HepG2 (cell line): ENCODE data around the gene ZC3H8. TPM values are rescaled to one million over a fixed set of nuclear protein-coding genes. Genes with fewer than 3 reads are reported as not detected.
A peak's percentile ranks its signal among the peaks of the same experiment; 100 is the strongest.

ENCODE experiments used
- ATAC-seq: fragments of 200-7000 bp; cut with Tn5 transposase; 3 replicates; pipeline ENCODE4 v1.9.1; 2020; ENCODE audit warnings: mild to moderate bottlenecking, moderate library complexity
- BruUV-seq: library from RNA; stranded (reverse); fragments of 400-500 nt; replicated peaks from 2 replicates; lab custom pipeline; 2021; lab: Mats Ljungman, UMichigan
- CTCF ChIA-PET: fragments of 300-600 bp; formaldehyde crosslinking; extraction: SDS; loops from one replicate; lab custom pipeline; 2021; ENCODE audit warnings: low total read pairs, inconsistent platforms, low intra/inter-chr PET ratio; lab: Yijun Ruan, JAX
- POLR2A ChIA-PET: fragments of 350-600 bp; sonication (Branson Sonifier 250); formaldehyde crosslinking; loops from one replicate; lab custom pipeline; 2020; ENCODE audit warnings: antibody characterized with exemption, inconsistent platforms; lab: Yijun Ruan, JAX
- DNase-seq: peaks from one replicate; pipeline ENCODE4 v3.0.0-alpha.2; 2015; ENCODE audit warnings: low spot score
- FAIRE-seq: peaks from 3 replicates; lab custom pipeline; 2011; peaks lifted over from hg19 to GRCh38; lab: Jason Lieb, UNC
- H2AFZ ChIP-seq: one replicate; pipeline ENCODE4 v1.6.1; 2011; ENCODE audit warnings: low read length, inconsistent platforms
- H3K27ac ChIP-seq: fragments of 300-600 bp; 3 replicates; pipeline ENCODE4 v1.8.0; 2011; ENCODE audit warnings: mixed run types, mild to moderate bottlenecking, mixed read lengths, low read length, inconsistent platforms; ENCODE audit not compliant: insufficient read depth; ENCODE audit errors: extremely low read length
- H3K27me3 ChIP-seq, 2 experiments: fragments of 200-600 bp in 1 of 2; 2 replicates in 1 of 2; 3 replicates in 1 of 2; pipeline versions ENCODE4 v1.6.0 to v1.8.0; 2011; ENCODE audit warnings: low read length in 2 of 2, mild to moderate bottlenecking in 2 of 2, moderate library complexity in 2 of 2, inconsistent platforms in 1 of 2; ENCODE audit not compliant: insufficient read depth in 2 of 2, control insufficient read depth in 1 of 2
- H3K36me3 ChIP-seq, 2 experiments: fragments of 200-600 bp in 1 of 2; replicated peaks in 1 of 2; 2 replicates in 1 of 2; 3 replicates in 1 of 2; pipeline versions ENCODE4 v1.5.1 to v1.8.0; 2011; ENCODE audit warnings: low read length in 2 of 2, inconsistent platforms in 1 of 2; ENCODE audit not compliant: insufficient read depth in 2 of 2, control insufficient read depth in 1 of 2
- H3K4me1 ChIP-seq: 2 replicates; pipeline ENCODE4 v1.5.1; 2012; ENCODE audit warnings: low read length, inconsistent platforms; ENCODE audit not compliant: insufficient read depth
- H3K4me2 ChIP-seq: 2 replicates; pipeline ENCODE4 v1.6.0; 2011; ENCODE audit warnings: low read depth, low read length, inconsistent platforms
- H3K4me3 ChIP-seq, 3 experiments: fragments of 200-600 bp in 1 of 3; sonication (generic), shearing (Covaris generic) in 1 of 3; replicated peaks in 1 of 3; 2 replicates each; pipeline ENCODE4 v1.5.1; 2011 to 2016; ENCODE audit warnings: low read length in 3 of 3, inconsistent platforms in 2 of 3, low read depth in 2 of 3, mild to moderate bottlenecking in 2 of 3, control low read depth in 1 of 3, mixed read lengths in 1 of 3; ENCODE audit not compliant: insufficient read depth in 1 of 3
- H3K79me2 ChIP-seq: one replicate; pipeline ENCODE4 v1.6.1; 2011; ENCODE audit warnings: low read length, inconsistent platforms; ENCODE audit not compliant: insufficient read depth
- H3K9ac ChIP-seq: 2 replicates; pipeline ENCODE4 v1.6.0; 2011; ENCODE audit warnings: mild to moderate bottlenecking, low read depth, low read length, inconsistent platforms; ENCODE audit not compliant: insufficient read depth
- H3K9me3 ChIP-seq: 2 replicates; pipeline ENCODE4 v1.5.1; 2012; ENCODE audit warnings: mild to moderate bottlenecking, low read length
- H4K20me1 ChIP-seq: 2 replicates; pipeline ENCODE4 v1.6.0; 2011; ENCODE audit warnings: inconsistent platforms, mild to moderate bottlenecking, low read length, moderate library complexity; ENCODE audit not compliant: insufficient read depth
- ATF3 ChIP-seq: sonication (generic); formaldehyde crosslinking; IDR thresholded peaks from 2 replicates; pipeline ENCODE4 v1.4.0; 2020; ENCODE audit warnings: missing genetic modification reagents
- GLI4 ChIP-seq: sonication (generic); formaldehyde crosslinking; IDR thresholded peaks from 2 replicates; pipeline ENCODE4 v1.5.1; 2020; ENCODE audit warnings: missing genetic modification reagents, mild to moderate bottlenecking, moderate library complexity, borderline replicate concordance
- MLX ChIP-seq: IDR thresholded peaks from 2 replicates; pipeline ENCODE4 v1.6.1; 2016
- NBN ChIP-seq: fragments of 450-650 bp; conservative IDR thresholded peaks from 2 replicates; pipeline ENCODE4 v1.6.1; 2017
- SNAPC5 ChIP-seq: sonication (generic); formaldehyde crosslinking; IDR thresholded peaks from 2 replicates; pipeline ENCODE4 v1.8.1; 2023; ENCODE audit warnings: mild to moderate bottlenecking, missing genetic modification reagents, borderline replicate concordance
- ZBTB46 ChIP-seq: sonication (generic); formaldehyde crosslinking; IDR thresholded peaks from 2 replicates; pipeline ENCODE4 v1.4.0; 2020; ENCODE audit warnings: mild to moderate bottlenecking, missing genetic modification reagents, borderline replicate concordance
- ZFP1 ChIP-seq: IDR thresholded peaks from 2 replicates; pipeline ENCODE4 v1.6.1; 2016
- in situ Hi-C: cut with HindIII; loops from 2 replicates; pipeline ENCODE4 v1.10.0; 2017; ENCODE audit warnings: low pct_unique_long_range_greater_than_20kb; ENCODE audit not compliant: extremely low pct_ligation_motif_present
- intact Hi-C: fragments of 100-400 bp; cut with micrococcal nuclease; formaldehyde crosslinking; loops from one replicate; pipeline ENCODE4 v1.10.0; 2022; ENCODE audit not compliant: unreplicated experiment
- polyA plus RNA-seq, 8 experiments: library from polyadenylated mRNA; depleted of rRNA in 3 of 8; stranded (reverse) in 7 of 8; unstranded in 1 of 8; fragments of >200 nt; fragmentation: Illumina TruSeq in 4 of 8; extraction: Trizol in 4 of 8; gene quantifications; 2 replicates each; pipeline versions ENCODE4 v1.2.1 to v1.2.3, GENCODE V29; 2011 to 2016; ENCODE audit warnings: low read depth in 4 of 8, missing spikeins in 1 of 8, mixed read lengths in 1 of 8; ENCODE audit not compliant: insufficient read depth in 1 of 8
- total RNA-seq, 5 experiments: library from RNA; depleted of rRNA; stranded (reverse); fragments of >200 nt; fragmentation: Illumina TruSeq; extraction: Trizol; gene quantifications; 2 replicates each; pipeline ENCODE4 v1.2.3, GENCODE V29; 2016; ENCODE audit warnings: low read depth in 1 of 5

ZC3H8 gene
- total and polyA plus RNA-seq, 2 of the 13 experiments (the other 11 are each of a cell fraction or from before 2014, with no cell fraction given), result 4.5 to 17.0 TPM

- TF ChIP-seq ZBTB46 (CRISPR knock-in tag) (no peak), ZFP1 (CRISPR knock-in tag) (no peak), NBN (no peak), MLX (CRISPR knock-in tag) (no peak)
- TF ChIP-seq, all 625 proteins: peak for 0
- ATAC-seq (no peak), DNase-seq (no peak), FAIRE-seq (no peak)
- 0 out of 2 replicates have a peak, but pooled peaks cover 6% of the 10 kb centered on the region for H3K4me1 ChIP-seq
- H3K27me3 ChIP-seq, result no peaks in the 10 kb centered on the region
- in situ Hi-C loops (no loop called here), intact Hi-C loops (no loop called here)
- POLR2A ChIA-PET, result no interaction called here
- H2AFZ ChIP-seq, result no peak overlapping the region
- no peaks in the 10 kb centered on the region for H4K20me1 ChIP-seq
- no peaks in the 10 kb centered on the region for H3K9me3 ChIP-seq
- no peak overlapping the region for H3K4me3 ChIP-seq
- H3K36me3 ChIP-seq, result no peaks in the 10 kb centered on the region
- H3K9ac ChIP-seq, result no peak overlapping the region
- no peaks in the 10 kb centered on the region for H3K79me2 ChIP-seq
- H3K4me2 ChIP-seq, result no peak overlapping the region
- no peak overlapping the region for H3K27ac ChIP-seq
- CTCF ChIA-PET, result no interaction called here
- BruUV-seq, result no TSS peak
Observed at GRCh38 chr2:112301973-112302372, 47.1 kb upstream of the ZC3H8 start.

GRCh38 chr2:112301171-112301584 lies 46.3 kb upstream of the ZC3H8 start:
- Histone ChIP-seq H3K9me3 (no peaks in the 10 kb centered on the region), H3K9ac (no peak overlapping the region), H3K4me3 (no peak overlapping the region), H3K4me2 (no peak overlapping the region), H4K20me1 (no peaks in the 10 kb centered on the region), H3K36me3 (no peaks in the 10 kb centered on the region), H2AFZ (no peak overlapping the region), H3K4me1 (0 out of 2 replicates have a peak, but pooled peaks cover 6% of the 10 kb centered on the region), H3K27ac (no peak overlapping the region), H3K79me2 (no peaks in the 10 kb centered on the region), H3K27me3 (no peaks in the 10 kb centered on the region)
- FAIRE-seq (no peak), ATAC-seq (no peak), DNase-seq (peak; percentile 24)
- intact Hi-C loops, result no loop called here
- ChIA-PET CTCF (no interaction called here), POLR2A (no interaction called here)
- in situ Hi-C loops, result no loop called here
- no TSS peak for BruUV-seq
- TF ChIP-seq ATF3 (CRISPR knock-in tag) (no peak), SNAPC5 (no peak), GLI4 (CRISPR knock-in tag) (no peak)
